Measurements from ENCODE around the gene HADHB. TPM values are rescaled to one million over a fixed set of nuclear protein-coding genes. Genes with fewer than 3 reads are reported as not detected.
A peak's percentile ranks its signal among the peaks of the same experiment; 100 is the strongest.
"Not testable (repeated sequence)": the region's sequence is repeated elsewhere in the genome, so short reads cannot be mapped to it uniquely, and the experiment has no call there.

Gene HADHB
- total RNA-seq, 1 donor from 2014 or later, result 71.1 TPM

- no peaks in the 10 kb centered on the region for H3K4me1 Mint-ChIP-seq (ENCODE audit: low read depth)
- H3K36me3 Mint-ChIP-seq (ENCODE audit: insufficient read depth), result no peaks in the 10 kb centered on the region
- no peaks in the 10 kb centered on the region for H3K27me3 Mint-ChIP-seq
- H3K4me3 Mint-ChIP-seq (ENCODE audit: low read depth), result no peak overlapping the region
- no peak overlapping the region for H3K27ac Mint-ChIP-seq
- DNase-seq (ENCODE audit: low spot score, unreplicated experiment), result no peak
- peaks cover 3% of the 10 kb centered on the region for H3K9me3 Mint-ChIP-seq (ENCODE audit: low read depth)
- TF ChIP-seq CTCF (IDR thresholded peaks at IDR 0.05; ENCODE audit: unreplicated experiment), result no peak
Observed at GRCh38 chr2:26327291-26328272, 82.8 kb downstream of the HADHB start.

GRCh38 chr2:26329083-26329482, 84.3 kb downstream of the HADHB start:
- not testable (repeated sequence) for H3K27me3 Mint-ChIP-seq; DNase-seq (ENCODE audit: low spot score, unreplicated experiment); H3K4me3 Mint-ChIP-seq (ENCODE audit: low read depth); H3K4me1 Mint-ChIP-seq (ENCODE audit: low read depth); H3K9me3 Mint-ChIP-seq (ENCODE audit: low read depth); H3K36me3 Mint-ChIP-seq (ENCODE audit: insufficient read depth); H3K27ac Mint-ChIP-seq

- TF ChIP-seq CTCF (IDR thresholded peaks at IDR 0.05; ENCODE audit: unreplicated experiment), result peak; percentile 88
- no peak overlapping the region for H3K4me3 Mint-ChIP-seq (ENCODE audit: low read depth)
Observed at GRCh38 chr2:26330114-26330549, 85.4 kb downstream of the HADHB start.

GRCh38 chr2:26330604-26331003, 85.9 kb downstream of the HADHB start:
- Mint-ChIP-seq H3K9me3 (ENCODE audit: low read depth) (no peaks in the 10 kb centered on the region), H3K27ac (no peak overlapping the region)

More at GRCh38 chr2:26330114-26330549, 85.4 kb downstream of the HADHB start:
- Mint-ChIP-seq H3K27ac (no peak overlapping the region), H3K4me1 (ENCODE audit: low read depth) (peaks cover 2% of the 10 kb centered on the region), H3K27me3 (no peaks in the 10 kb centered on the region), H3K36me3 (ENCODE audit: insufficient read depth) (no peaks in the 10 kb centered on the region), H3K9me3 (ENCODE audit: low read depth) (no peaks in the 10 kb centered on the region)
- peak; percentile 65 for DNase-seq (ENCODE audit: low spot score, unreplicated experiment)

GRCh38 chr2:26331321-26331720, 86.6 kb downstream of the HADHB start:
- not testable (repeated sequence) for H3K4me1 Mint-ChIP-seq (ENCODE audit: low read depth); DNase-seq (ENCODE audit: low spot score, unreplicated experiment); H3K4me3 Mint-ChIP-seq (ENCODE audit: low read depth); H3K27me3 Mint-ChIP-seq; H3K36me3 Mint-ChIP-seq (ENCODE audit: insufficient read depth); H3K27ac Mint-ChIP-seq; H3K9me3 Mint-ChIP-seq (ENCODE audit: low read depth)

More at GRCh38 chr2:26330604-26331003, 85.9 kb downstream of the HADHB start:
- TF ChIP-seq CTCF (IDR thresholded peaks at IDR 0.05; ENCODE audit: unreplicated experiment), result no peak
- no peaks in the 10 kb centered on the region for H3K27me3 Mint-ChIP-seq
- H3K36me3 Mint-ChIP-seq (ENCODE audit: insufficient read depth), result no peaks in the 10 kb centered on the region
- DNase-seq (ENCODE audit: low spot score, unreplicated experiment), result no peak
- H3K4me1 Mint-ChIP-seq (ENCODE audit: low read depth), result peaks cover 2% of the 10 kb centered on the region
- no peak overlapping the region for H3K4me3 Mint-ChIP-seq (ENCODE audit: low read depth)

- TF ChIP-seq CTCF (IDR thresholded peaks at IDR 0.05; ENCODE audit: unreplicated experiment), result no peak
- Mint-ChIP-seq H3K36me3 (ENCODE audit: insufficient read depth) (no peaks in the 10 kb centered on the region), H3K27ac (no peak overlapping the region), H3K27me3 (no peaks in the 10 kb centered on the region), H3K9me3 (ENCODE audit: low read depth) (no peaks in the 10 kb centered on the region), H3K4me3 (ENCODE audit: low read depth) (no peak overlapping the region), H3K4me1 (ENCODE audit: low read depth) (peaks cover 2% of the 10 kb centered on the region)
- no peak for DNase-seq (ENCODE audit: low spot score, unreplicated experiment)
Observed at GRCh38 chr2:26333293-26333692, 88.6 kb downstream of the HADHB start.

All from progenitor cell of endocrine pancreas (in vitro differentiated cells).